K562 (cell line): ENCODE results near the gene ARHGAP4. TPM values are rescaled to one million over a fixed set of nuclear protein-coding genes. Genes with fewer than 3 reads are reported as not detected.

ENCODE experiments used
- ARHGAP35 ChIP-seq: fragments of 450-650 bp; IDR thresholded peaks from 2 replicates; pipeline ENCODE4 v1.6.1; 2018; ENCODE audit not compliant: partially characterized antibody
- ASH1L ChIP-seq: fragments of 450-650 bp; IDR thresholded peaks from 2 replicates; pipeline ENCODE4 v1.6.1; 2018; ENCODE audit warnings: borderline replicate concordance, mild to moderate bottlenecking, low read depth; ENCODE audit not compliant: partially characterized antibody
- ATF7 ChIP-seq: fragments of 450-650 bp; IDR thresholded peaks from 2 replicates; pipeline ENCODE4 v1.7.1; 2014; ENCODE audit warnings: mild to moderate bottlenecking, moderate library complexity
- ETS1 ChIP-seq: conservative IDR thresholded peaks from 2 replicates; pipeline ENCODE4 v1.6.1; 2011; ENCODE audit warnings: low read depth, mild to moderate bottlenecking, low read length; ENCODE audit not compliant: control insufficient read depth
- FOXK1 ChIP-seq: sonication (generic); formaldehyde crosslinking; IDR thresholded peaks from 2 replicates; pipeline ENCODE4 v1.8.0; 2022; ENCODE audit warnings: missing genetic modification reagents, mild to moderate bottlenecking, borderline replicate concordance
- HDAC1 ChIP-seq, 2 experiments: fragments of 450-650 bp; IDR thresholded peaks; 2 replicates each; pipeline ENCODE4 v1.6.1; 2016 to 2017; ENCODE audit warnings: inconsistent platforms in 1 of 2, mild to moderate bottlenecking in 1 of 2, moderate library complexity in 1 of 2
- MAX ChIP-seq: sonication (generic); formaldehyde crosslinking; IDR thresholded peaks from 2 replicates; pipeline ENCODE4 v1.9.0; 2022; ENCODE audit warnings: mild to moderate bottlenecking, missing genetic modification reagents
- MBD2 ChIP-seq: sonication (generic); IDR thresholded peaks from 2 replicates; pipeline ENCODE4 v1.6.1; 2016; ENCODE audit warnings: low read depth, borderline replicate concordance
- PRDM10 ChIP-seq: fragments of 450-650 bp; IDR thresholded peaks from 2 replicates; pipeline ENCODE4 v1.6.1; 2018; ENCODE audit not compliant: partially characterized antibody
- SETDB1 ChIP-seq: IDR thresholded peaks from one replicate; pipeline ENCODE4 v1.6.1; 2012; ENCODE audit warnings: low read length, control low read depth, inconsistent platforms
- TCF7L2 ChIP-seq: fragments of 150-350 bp; IDR thresholded peaks from 2 replicates; pipeline ENCODE4 v1.6.1; 2016; ENCODE audit warnings: low read depth, mild to moderate bottlenecking, low read length, moderate library complexity
- ZNF12 ChIP-seq: sonication (generic); formaldehyde crosslinking; IDR thresholded peaks from 2 replicates; pipeline ENCODE4 v1.4.0; 2020; ENCODE audit warnings: mild to moderate bottlenecking, missing genetic modification reagents
- ZNF124 ChIP-seq: sonication (generic); formaldehyde crosslinking; IDR thresholded peaks from 2 replicates; pipeline ENCODE4 v1.8.1; 2022; ENCODE audit warnings: missing genetic modification reagents
- ZNF449 ChIP-seq: fragments of 250-450 bp; sonication (Bioruptor Pico); IDR thresholded peaks from 2 replicates; pipeline ENCODE4 v1.8.0; 2022; ENCODE audit warnings: moderate library complexity, mild to moderate bottlenecking, inconsistent platforms
- ZNF707 ChIP-seq: fragments of 250-450 bp; sonication (Bioruptor Pico); conservative IDR thresholded peaks from 2 replicates; pipeline ENCODE4 v1.8.0; 2022; ENCODE audit warnings: inconsistent platforms, mild to moderate bottlenecking, moderate library complexity
- polyA plus RNA-seq, 8 experiments: library from polyadenylated mRNA; depleted of rRNA in 4 of 8; stranded (reverse) in 5 of 8; unstranded in 3 of 8; fragments of >200 nt; fragmentation: Nextera tagmentation in 2 of 8; fragmentation: Illumina TruSeq in 1 of 8; extraction: Ambion mirVana in 2 of 8; extraction: Trizol in 1 of 8; gene quantifications; 2 replicates each; pipeline versions ENCODE4 v1.2.1 to v1.2.3, GENCODE V29; 2011 to 2014; ENCODE audit warnings: inconsistent platforms in 1 of 8, missing spikeins in 1 of 8
- total RNA-seq, 7 experiments: library from RNA; depleted of rRNA in 6 of 7; stranded (reverse); fragments of >200 nt in 6 of 7; fragmentation: Illumina TruSeq in 2 of 7; extraction: Trizol in 2 of 7; gene quantifications; 2 replicates each; pipeline versions ENCODE4 v1.2.1 to v1.2.3, GENCODE V29; 2011 to 2021; ENCODE audit warnings: low replicate concordance in 1 of 7
- TF ChIP-seq, protein P1 (sequence below), 2 experiments: fragments of 150-350 bp in 1 of 2; IDR thresholded peaks; 2 replicates each; pipeline ENCODE4 v1.6.1; 2012 to 2016; ENCODE audit warnings: low read depth in 2 of 2, low read length in 2 of 2, mild to moderate bottlenecking in 1 of 2, moderate library complexity in 1 of 2

ARHGAP4 gene
- total and polyA plus RNA-seq, 9 of the 15 experiments (the other 6 are each of a cell fraction or from before 2014, with no cell fraction given), result 0.30 to 81.8 (median 13.5) TPM

GRCh38 chrX:153971450-153972367, 45.6 kb upstream of the ARHGAP4 start, which contains the start of gene HCFC1 (continued):
- TF ChIP-seq MBD2 (0 out of 2 replicates have a peak, but pooled peaks have one; percentile 2), PRDM10 (no peak), ASH1L (no peak), ZNF707 (CRISPR knock-in tag) (no peak), HDAC1 (IDR thresholded peaks at IDR 0.05) (peak in 1 of 2 experiments; percentile 74; a peak in 2 of 4 replicates), ATF7 (peak; percentile 99), ARHGAP35 (no peak), ZNF12 (CRISPR knock-in tag) (no peak), MAX (CRISPR knock-in tag) (peak; percentile 83), TCF7L2 (peak; percentile 62; the same call in 1 of the 2 replicates), ZNF124 (no peak), FOXK1 (CRISPR knock-in tag) (no peak), ETS1 (peak; percentile 76; the same call in 1 of the 2 replicates), SETDB1 (no peak), ZNF449 (CRISPR knock-in tag) (no peak)
- TF ChIP-seq, protein P1, sequence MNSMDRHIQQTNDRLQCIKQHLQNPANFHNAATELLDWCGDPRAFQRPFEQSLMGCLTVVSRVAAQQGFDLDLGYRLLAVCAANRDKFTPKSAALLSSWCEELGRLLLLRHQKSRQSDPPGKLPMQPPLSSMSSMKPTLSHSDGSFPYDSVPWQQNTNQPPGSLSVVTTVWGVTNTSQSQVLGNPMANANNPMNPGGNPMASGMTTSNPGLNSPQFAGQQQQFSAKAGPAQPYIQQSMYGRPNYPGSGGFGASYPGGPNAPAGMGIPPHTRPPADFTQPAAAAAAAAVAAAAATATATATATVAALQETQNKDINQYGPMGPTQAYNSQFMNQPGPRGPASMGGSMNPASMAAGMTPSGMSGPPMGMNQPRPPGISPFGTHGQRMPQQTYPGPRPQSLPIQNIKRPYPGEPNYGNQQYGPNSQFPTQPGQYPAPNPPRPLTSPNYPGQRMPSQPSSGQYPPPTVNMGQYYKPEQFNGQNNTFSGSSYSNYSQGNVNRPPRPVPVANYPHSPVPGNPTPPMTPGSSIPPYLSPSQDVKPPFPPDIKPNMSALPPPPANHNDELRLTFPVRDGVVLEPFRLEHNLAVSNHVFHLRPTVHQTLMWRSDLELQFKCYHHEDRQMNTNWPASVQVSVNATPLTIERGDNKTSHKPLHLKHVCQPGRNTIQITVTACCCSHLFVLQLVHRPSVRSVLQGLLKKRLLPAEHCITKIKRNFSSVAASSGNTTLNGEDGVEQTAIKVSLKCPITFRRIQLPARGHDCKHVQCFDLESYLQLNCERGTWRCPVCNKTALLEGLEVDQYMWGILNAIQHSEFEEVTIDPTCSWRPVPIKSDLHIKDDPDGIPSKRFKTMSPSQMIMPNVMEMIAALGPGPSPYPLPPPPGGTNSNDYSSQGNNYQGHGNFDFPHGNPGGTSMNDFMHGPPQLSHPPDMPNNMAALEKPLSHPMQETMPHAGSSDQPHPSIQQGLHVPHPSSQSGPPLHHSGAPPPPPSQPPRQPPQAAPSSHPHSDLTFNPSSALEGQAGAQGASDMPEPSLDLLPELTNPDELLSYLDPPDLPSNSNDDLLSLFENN (IDR thresholded peaks at IDR 0.05; ENCODE audit: low read depth in 2 of 2, low read length in 2 of 2), result peak in 1 of 2 experiments; percentile 20; a peak in 1 of 4 replicates
